Cardiac fibroblast (primary cell): Measurements from ENCODE around the gene GOT1.

Experiments
- DNase-seq, 2 donors: peaks; one replicate each; pipeline versions ENCODE4 v3.0.0 to v3.0.0-alpha.2; 2010; ENCODE audit warnings: low read depth in 2 of 2
- H3K4me3 ChIP-seq, 2 donors: replicated peaks in 1 of 2; 1 replicate in 1 of 2; 2 replicates in 1 of 2; pipeline ENCODE4 v1.5.1; 2011; ENCODE audit warnings: low read depth in 2 of 2, low read length in 2 of 2, mild to moderate bottlenecking in 2 of 2, moderate library complexity in 1 of 2
- TF ChIP-seq, protein P1 (sequence below): IDR thresholded peaks from one replicate; pipeline ENCODE4 v1.5.1; 2011; ENCODE audit warnings: low read depth, mild to moderate bottlenecking, low read length, inconsistent platforms

GOT1 gene

DNA sequence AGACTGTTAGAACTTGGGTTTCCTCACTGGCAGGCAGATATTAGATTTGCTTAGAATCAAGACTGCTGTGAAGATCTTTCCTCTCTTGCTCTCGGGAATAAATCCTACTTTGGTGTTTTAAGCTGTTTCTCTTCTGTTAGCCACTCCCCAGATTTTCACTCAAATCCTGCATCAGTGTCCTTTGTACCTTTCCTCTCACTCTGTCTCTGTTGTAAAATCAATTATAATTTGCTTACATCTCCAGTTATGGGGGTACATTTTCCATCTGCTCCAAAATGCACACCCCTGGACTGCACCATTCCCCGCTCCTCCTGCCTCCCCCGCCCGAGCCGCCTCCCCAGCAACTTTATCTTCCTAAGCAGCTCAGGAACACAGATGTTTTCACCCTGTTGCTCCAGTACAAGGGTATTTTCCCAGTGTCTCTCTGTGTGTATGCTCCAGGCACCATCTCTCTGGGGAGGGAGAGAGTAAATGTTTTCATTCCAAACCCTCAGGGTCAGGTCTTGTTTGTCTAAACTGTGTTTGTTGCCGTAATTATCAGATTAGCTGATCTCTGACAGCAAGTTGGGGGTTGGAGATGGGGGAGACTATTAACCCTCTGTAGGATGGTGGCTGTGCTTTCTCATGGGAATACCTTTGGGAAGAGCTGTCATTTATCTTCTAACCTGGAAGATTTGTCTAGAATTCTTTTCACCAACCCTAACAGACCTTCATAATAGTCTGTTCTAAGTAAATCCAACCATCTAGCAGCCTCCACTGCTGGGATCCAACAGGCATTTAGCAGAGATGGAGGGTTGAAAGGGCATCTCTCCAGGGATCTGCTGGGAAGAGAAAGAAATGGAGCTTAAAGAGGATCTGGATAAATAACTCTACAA lies 20.4 kb upstream of the GOT1 start:
- H3K4me3 ChIP-seq = no peak overlapping the region
- DNase-seq = no peak
- TF ChIP-seq, protein P1, sequence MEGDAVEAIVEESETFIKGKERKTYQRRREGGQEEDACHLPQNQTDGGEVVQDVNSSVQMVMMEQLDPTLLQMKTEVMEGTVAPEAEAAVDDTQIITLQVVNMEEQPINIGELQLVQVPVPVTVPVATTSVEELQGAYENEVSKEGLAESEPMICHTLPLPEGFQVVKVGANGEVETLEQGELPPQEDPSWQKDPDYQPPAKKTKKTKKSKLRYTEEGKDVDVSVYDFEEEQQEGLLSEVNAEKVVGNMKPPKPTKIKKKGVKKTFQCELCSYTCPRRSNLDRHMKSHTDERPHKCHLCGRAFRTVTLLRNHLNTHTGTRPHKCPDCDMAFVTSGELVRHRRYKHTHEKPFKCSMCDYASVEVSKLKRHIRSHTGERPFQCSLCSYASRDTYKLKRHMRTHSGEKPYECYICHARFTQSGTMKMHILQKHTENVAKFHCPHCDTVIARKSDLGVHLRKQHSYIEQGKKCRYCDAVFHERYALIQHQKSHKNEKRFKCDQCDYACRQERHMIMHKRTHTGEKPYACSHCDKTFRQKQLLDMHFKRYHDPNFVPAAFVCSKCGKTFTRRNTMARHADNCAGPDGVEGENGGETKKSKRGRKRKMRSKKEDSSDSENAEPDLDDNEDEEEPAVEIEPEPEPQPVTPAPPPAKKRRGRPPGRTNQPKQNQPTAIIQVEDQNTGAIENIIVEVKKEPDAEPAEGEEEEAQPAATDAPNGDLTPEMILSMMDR = no peak

DNA sequence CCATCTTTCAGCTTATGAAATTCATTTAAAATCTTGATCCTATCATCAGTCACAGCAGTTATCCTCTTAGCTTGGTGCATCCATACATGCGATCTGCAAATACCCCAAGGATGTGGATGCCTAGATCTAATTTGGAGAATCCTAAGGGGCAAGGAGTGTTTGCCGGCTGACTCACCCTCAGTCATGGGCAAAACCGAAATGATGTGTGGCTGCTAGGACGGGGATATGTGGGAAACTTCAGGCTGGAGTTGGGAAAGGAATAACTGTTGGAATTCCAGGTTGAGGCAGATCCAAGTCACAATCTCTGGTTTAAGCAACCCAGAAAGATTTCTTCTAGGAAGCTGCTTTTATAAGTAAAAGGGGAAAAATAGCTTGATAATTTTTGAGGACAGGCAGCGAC lies 19.7 kb upstream of the GOT1 start:
- no peak for DNase-seq
- no peak overlapping the region for H3K4me3 ChIP-seq
- TF ChIP-seq, protein P1 = no peak

DNA sequence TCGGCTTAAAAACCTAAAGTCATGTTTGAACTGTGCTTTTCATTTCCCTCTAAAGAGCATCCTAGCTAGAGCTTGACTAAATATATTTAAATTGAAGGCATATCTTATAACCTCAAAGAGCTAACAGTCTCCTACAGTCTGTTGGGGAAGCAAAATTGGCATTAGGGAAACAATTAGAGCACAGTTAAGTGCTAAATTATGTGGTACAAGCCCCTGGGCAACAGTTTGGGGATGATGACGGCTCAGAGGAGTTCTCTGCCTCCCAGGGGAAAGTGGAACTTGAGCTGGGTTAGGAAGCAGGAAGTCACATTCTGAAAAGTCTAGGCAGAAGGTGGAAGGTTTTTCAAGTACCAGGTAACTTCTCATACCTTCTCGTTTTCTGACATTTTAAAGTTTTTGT lies 18.6 kb upstream of the GOT1 start:
- H3K4me3 ChIP-seq = no peak overlapping the region
- DNase-seq = no peak
- TF ChIP-seq, protein P1 = no peak

DNA sequence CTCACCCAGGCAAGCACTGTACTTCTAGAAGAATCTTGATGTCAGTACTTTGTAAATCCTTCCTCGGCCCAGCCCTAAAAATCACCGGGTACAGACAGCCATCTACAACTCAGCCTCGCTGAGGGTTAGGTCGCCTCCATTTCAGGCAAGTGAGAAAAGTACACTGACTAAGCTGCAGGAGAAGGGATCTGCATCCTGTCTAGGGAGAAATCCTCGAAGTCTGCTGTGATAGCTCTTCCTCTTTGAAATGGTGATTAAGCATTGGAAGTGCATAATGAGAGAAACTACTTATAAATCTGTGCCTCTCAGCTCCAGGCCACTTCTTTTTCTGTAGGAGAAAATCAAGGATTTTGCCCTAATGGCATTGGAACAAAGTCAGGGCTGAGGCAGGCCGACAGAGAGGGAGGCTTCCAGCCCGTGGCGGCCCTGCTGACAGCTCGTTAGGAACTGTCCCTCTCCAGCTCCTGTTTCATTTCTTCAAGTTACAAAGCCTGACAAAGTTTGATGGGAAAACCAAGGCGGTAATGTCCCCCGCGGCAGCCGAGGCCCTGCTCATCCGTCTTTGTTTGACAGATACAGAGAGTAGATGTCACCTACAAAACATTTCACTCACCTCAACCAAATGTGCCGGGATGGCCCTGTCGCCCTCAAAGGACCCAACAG lies 14.1 kb upstream of the GOT1 start:
- H3K4me3 ChIP-seq = no peak overlapping the region

DNA sequence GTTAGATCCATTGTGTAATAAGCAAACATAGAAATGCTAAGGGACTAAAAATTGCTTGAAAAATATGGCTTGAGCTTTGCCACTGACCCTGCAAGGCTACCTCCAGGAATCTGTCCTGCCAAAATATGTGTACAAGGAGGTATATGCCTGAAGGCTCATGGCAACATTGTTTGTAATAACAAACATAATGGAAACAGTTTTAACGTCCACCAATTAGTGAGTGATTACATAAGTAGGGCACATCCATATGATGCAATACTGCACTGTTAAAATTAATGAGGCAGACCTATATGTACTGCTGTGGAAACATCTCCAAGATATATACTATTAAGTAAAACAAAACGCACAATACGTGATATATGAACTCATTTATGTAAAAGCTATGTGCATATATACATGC lies 13.1 kb upstream of the GOT1 start:
- TF ChIP-seq, protein P1 = no peak
- no peak for DNase-seq
- H3K4me3 ChIP-seq = no peak overlapping the region

More for the DNA sequence above, 14.1 kb upstream of the GOT1 start:
- TF ChIP-seq, protein P1 = no peak
- no peak for DNase-seq

DNA sequence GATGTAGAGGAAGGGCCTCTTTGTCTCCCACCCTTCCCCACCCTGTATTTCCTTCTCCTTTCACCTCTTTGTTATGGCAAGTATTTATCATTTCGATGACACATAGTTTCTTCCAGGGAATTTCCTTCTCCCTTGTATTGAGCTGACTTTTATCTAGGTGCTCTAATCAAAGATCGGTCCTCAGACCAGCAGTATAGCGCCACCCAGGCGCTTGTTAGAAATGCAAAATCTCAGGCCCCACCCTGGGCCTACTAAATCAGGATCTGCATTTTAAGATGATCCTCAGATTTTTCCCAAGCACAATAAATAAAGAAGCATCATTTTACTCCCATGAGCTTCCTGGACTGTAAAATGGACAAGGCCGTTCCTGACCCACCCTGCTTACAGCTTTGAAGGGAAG lies 12.0 kb upstream of the GOT1 start:
- TF ChIP-seq, protein P1 = no peak
- DNase-seq = no peak

More for the DNA sequence above, 12.0 kb upstream of the GOT1 start:
- H3K4me3 ChIP-seq = no peak overlapping the region
